Measurements from ENCODE around the gene PPP1R9A.

PPP1R9A gene

DNA sequence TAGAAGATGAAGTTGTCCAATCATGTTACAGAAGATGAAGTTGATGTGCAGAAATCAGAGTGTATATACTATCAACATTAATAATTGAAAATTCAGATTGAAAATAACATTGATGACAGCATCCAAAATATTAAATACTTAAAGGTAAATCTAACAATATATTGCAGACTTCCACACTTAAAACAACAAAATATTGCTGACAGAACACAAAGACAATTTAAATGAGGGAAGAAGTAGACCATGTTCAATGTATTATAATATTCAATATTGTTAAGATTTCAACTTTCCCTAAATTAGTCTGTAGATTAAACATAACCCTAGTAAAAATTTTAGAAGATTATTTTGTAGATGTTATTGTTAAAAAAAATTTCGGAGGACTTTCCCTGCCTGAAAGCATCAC lies 265.0 kb downstream of the PPP1R9A start:
- Histone ChIP-seq H3K4me1 (ENCODE audit: control insufficient read depth, insufficient read depth, low read length) (no peaks in the 10 kb centered on the region), H3K4me3 (ENCODE audit: low read depth, low read length) (no peak overlapping the region), H3K27ac (ENCODE audit: extremely low read depth, low read depth, low read length) (no peak overlapping the region), H3K9me3 (ENCODE audit: control insufficient read depth, insufficient read depth, low read depth, low read length) (no peaks in the 10 kb centered on the region), H3K36me3 (ENCODE audit: control insufficient read depth in 2 of 2, insufficient read depth in 1 of 2, low read length in 2 of 2) (no peaks in the 10 kb centered on the region)
- TF ChIP-seq ZNF768 (tag by site-specific recombination; IDR thresholded peaks at IDR 0.05) (no peak), ZNF585B (tag by site-specific recombination; IDR thresholded peaks at IDR 0.05) (no peak), ZNF248 (tag by site-specific recombination; IDR thresholded peaks at IDR 0.05) (no peak)
- ChIA-PET POLR2A (no interaction called here), CTCF (no interaction called here)

DNA sequence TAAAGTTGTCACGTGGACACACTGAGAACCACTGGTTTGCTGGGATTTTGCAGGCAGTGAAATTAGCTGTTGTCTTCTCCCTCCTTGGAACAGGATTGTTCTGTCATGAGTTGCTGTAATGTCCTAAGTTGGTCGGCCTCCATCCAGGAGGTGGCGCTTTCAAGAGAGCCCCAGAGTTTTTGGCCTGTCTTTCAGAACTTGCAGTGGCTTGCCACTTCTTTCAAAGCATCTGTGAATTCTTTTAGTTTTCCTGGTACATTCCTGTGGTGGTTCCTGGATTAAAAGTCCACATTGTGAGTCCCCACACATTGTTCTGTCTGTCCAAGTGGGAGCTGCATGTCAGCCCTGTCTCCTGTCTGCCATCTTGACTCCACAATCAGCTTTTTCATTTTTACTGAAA lies 283.1 kb downstream of the PPP1R9A start:
- ChIA-PET CTCF (interaction anchor here (1.1 kb wide), 1 partner anchor 9 kb away, joined by 3 read pairs; no protein-coding TSS in a partner anchor), POLR2A (no interaction called here)
- Histone ChIP-seq H3K4me3 (ENCODE audit: low read depth, low read length) (no peak overlapping the region), H3K9me3 (ENCODE audit: control insufficient read depth, insufficient read depth, low read depth, low read length) (no peaks in the 10 kb centered on the region), H3K27ac (ENCODE audit: extremely low read depth, low read depth, low read length) (no peak overlapping the region), H3K4me1 (ENCODE audit: control insufficient read depth, insufficient read depth, low read length) (no peaks in the 10 kb centered on the region), H3K36me3 (ENCODE audit: control insufficient read depth in 2 of 2, insufficient read depth in 1 of 2, low read length in 2 of 2) (no peaks in the 10 kb centered on the region)
- TF ChIP-seq ZNF548 (tag by site-specific recombination; IDR thresholded peaks at IDR 0.05): no peak
- no peak for TF ChIP-seq ZFP41 (tag by site-specific recombination; IDR thresholded peaks at IDR 0.05; ENCODE audit: borderline replicate concordance)
- no peak for TF ChIP-seq ZNF398 (tag by site-specific recombination; IDR thresholded peaks at IDR 0.05)
- TF ChIP-seq SALL2 (tag by site-specific recombination; IDR thresholded peaks at IDR 0.05; ENCODE audit: borderline replicate concordance): no peak
- TF ChIP-seq ZBTB1 (tag by site-specific recombination; IDR thresholded peaks at IDR 0.05): no peak
- TF ChIP-seq ZBTB21 (tag by site-specific recombination; IDR thresholded peaks at IDR 0.05): no peak
- TF ChIP-seq ZNF350 (tag by site-specific recombination; IDR thresholded peaks at IDR 0.05): no peak
- no peak for TF ChIP-seq ZNF747 (tag by site-specific recombination; IDR thresholded peaks at IDR 0.05)
- no peak for TF ChIP-seq ZNF354C (tag by site-specific recombination; IDR thresholded peaks at IDR 0.05; ENCODE audit: borderline replicate concordance, low read depth)
- no peak for TF ChIP-seq ZNF266 (tag by site-specific recombination; IDR thresholded peaks at IDR 0.05; ENCODE audit: low read depth)

GRCh38 chr7:95191795-95192194 lies 284.4 kb downstream of the PPP1R9A start:
- no peak overlapping the region for H3K27ac ChIP-seq (ENCODE audit: extremely low read depth, low read depth, low read length)
- H3K4me3 ChIP-seq (ENCODE audit: low read depth, low read length): no peak overlapping the region
- H3K36me3 ChIP-seq (ENCODE audit: control insufficient read depth in 2 of 2, insufficient read depth in 1 of 2, low read length in 2 of 2): no peaks in the 10 kb centered on the region
- TF ChIP-seq ZNF133 (tag by site-specific recombination; IDR thresholded peaks at IDR 0.05) (no peak), ZNF658 (tag by site-specific recombination; IDR thresholded peaks at IDR 0.05) (no peak), ZNF521 (tag by site-specific recombination; IDR thresholded peaks at IDR 0.05) (no peak), ZNF292 (tag by site-specific recombination; IDR thresholded peaks at IDR 0.05; ENCODE audit: borderline replicate concordance, low read depth) (no peak), ZNF701 (tag by site-specific recombination; IDR thresholded peaks at IDR 0.05) (no peak), SCRT1 (tag by site-specific recombination; IDR thresholded peaks at IDR 0.05; ENCODE audit: borderline replicate concordance) (no peak), ZNF747 (tag by site-specific recombination; IDR thresholded peaks at IDR 0.05) (no peak), ZNF501 (tag by site-specific recombination; IDR thresholded peaks at IDR 0.05) (no peak), ZNF175 (tag by site-specific recombination; IDR thresholded peaks at IDR 0.05) (no peak), ZNF610 (tag by site-specific recombination; IDR thresholded peaks at IDR 0.05; ENCODE audit: borderline replicate concordance) (no peak), SETDB1 (IDR thresholded peaks at IDR 0.05; ENCODE audit: insufficient read length, low read length) (no peak), ZBTB10 (tag by site-specific recombination; IDR thresholded peaks at IDR 0.05) (no peak), HOXC10 (CRISPR knock-in tag; IDR thresholded peaks at IDR 0.05) (no peak)
- TF ChIP-seq, protein P1, sequence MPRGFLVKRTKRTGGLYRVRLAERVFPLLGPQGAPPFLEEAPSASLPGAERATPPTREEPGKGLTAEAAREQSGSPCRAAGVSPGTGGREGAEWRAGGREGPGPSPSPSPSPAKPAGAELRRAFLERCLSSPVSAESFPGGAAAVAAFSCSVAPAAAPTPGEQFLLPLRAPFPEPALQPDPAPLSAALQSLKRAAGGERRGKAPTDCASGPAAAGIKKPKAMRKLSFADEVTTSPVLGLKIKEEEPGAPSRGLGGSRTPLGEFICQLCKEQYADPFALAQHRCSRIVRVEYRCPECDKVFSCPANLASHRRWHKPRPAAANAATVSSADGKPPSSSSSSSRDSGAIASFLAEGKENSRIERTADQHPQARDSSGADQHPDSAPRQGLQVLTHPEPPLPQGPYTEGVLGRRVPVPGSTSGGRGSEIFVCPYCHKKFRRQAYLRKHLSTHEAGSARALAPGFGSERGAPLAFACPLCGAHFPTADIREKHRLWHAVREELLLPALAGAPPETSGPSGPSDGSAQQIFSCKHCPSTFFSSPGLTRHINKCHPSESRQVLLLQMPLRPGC (tag by site-specific recombination; IDR thresholded peaks at IDR 0.05): no peak
- ChIA-PET POLR2A (no interaction called here), CTCF (no interaction called here)
- no peaks in the 10 kb centered on the region for H3K4me1 ChIP-seq (ENCODE audit: control insufficient read depth, insufficient read depth, low read length)
- no peaks in the 10 kb centered on the region for H3K9me3 ChIP-seq (ENCODE audit: control insufficient read depth, insufficient read depth, low read depth, low read length)
